Measurements from ENCODE around the gene NUP160. TPM values are rescaled to one million over a fixed set of nuclear protein-coding genes. Genes with fewer than 3 reads are reported as not detected.
"Not testable (repeated sequence)": the region's sequence is repeated elsewhere in the genome, so short reads cannot be mapped to it uniquely, and the experiment has no call there.

The NUP160 gene
- total RNA-seq, 1 donor from 2014 or later = 49.0 TPM

DNA sequence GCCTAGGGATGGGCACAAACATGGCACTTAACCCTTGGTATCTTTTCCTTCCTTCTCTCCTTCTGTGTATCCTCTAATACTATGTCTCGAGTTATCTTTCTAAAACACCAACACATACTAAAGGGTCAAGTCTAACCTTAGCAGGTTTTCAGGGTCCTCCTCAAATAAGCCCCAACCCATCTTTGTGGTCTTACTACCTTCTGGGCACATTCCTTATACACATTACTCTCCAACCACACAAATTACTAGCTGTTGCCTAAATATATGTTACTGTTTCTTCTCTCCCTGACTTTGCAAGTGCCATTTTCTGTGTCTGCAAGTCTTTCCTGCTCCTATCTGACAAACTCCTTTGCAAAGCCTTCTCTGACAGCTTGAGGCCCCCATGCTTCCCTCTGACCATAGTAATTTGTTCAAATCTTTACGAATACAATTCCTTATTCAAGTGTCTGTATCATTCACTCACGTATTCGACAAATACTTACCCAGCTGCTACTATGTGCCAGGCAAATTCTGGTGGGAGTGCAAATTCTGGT lies 15.8 kb upstream of the NUP160 start:
- no peak for DNase-seq (ENCODE audit: low spot score)

DNA sequence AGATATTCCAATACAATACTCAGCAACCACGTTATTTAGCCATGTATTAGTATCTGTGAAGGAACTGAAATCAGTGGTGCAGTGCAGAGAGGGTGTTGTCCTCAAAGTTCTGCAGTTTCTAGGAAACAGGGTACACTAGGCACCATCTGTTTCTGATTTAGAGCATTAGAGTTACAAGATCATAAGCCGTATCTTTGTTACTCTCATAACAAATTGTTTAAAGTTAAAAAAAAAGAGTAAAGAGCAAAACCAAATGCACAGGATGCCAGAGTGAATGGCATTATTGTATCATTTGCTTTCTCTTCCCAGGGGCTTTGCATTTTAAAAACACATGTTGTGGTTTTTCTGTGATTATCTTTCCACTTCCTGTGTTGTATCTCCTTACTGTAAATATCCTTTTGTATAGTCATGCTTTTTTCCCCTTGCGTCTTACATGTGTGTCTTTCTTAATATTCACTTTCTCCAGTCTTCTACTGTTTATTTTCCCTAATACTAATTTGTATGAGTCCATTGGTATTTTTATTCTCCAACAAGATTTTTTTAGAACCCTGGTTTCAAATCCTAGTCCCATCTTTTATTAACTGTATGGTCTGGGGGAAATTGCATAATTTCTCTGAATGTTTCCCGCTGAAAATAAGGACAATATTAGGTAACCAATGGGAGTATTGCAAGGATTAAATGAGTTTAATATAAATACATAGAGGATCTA lies 15.2 kb upstream of the NUP160 start:
- no peak for DNase-seq (ENCODE audit: low spot score)

DNA sequence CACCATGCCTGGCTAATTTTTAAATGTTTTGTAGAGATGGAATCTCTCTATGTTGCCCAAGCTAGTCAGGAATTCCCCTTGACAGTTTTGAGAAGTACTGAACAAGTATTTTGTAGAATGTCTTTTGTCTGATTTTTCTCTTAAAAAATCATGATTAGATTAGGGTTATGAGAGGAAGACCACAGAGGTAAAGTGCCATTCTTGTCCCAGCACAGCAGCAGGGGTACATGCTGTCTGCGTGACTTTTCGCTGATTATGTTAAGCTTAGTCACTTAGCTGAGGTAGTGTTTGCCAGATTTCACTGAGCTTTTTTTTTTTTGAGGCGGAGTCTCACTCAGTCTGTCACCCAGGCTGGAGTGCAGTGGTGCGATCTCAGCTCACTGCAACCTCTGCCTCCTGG lies 13.6 kb upstream of the NUP160 start:
- no peak for DNase-seq (ENCODE audit: low spot score)

DNA sequence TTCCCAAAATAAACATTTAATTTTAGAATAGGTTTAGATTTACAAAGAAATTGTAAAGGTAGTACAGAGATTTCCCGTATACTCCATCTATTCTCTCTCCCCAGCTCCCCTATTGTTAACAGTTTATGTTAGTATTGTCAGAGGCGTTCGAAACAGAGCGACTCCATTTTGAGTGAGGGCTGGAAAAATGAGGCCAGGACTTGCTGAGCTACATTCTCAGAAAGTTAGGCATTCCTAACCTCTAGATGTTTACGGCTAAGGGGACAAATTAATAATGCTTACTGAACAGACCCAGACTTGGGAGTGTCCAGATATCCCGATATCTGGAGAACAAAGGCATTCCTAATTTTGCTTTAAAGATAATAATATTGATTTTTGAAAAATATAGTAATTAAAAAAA lies 12.4 kb upstream of the NUP160 start:
- DNase-seq (ENCODE audit: low spot score) = no peak

DNA sequence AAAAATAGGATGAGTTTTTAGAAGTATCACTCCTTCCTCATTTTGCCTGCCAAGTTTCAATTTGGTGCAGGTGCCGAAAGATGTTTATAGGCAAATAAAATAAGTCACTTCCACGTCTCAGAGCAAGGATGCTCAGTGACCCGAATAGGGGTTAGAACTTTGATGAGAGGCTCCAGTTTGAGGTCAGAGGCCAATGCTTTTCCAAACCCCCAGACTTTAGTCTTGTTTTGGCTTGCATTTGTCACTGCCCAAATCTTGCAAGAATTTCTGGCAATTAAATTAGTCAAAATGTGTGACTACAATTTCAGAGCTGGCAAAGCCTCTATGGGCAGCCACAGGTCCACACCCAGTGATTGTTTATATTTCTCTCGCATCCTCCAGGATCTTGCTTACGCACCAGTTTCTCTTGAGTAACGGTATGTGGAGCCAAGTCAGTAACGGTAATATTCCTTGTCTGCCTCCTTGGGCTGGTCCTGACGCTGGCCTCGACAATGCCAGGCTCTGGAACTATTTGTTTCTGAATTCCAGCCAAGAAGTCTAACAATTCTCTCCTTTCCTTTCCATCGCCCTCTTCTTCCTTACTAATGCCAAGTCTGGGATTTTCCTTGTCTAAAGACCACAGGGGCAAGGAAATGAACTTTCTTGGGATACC lies 9.9 kb upstream of the NUP160 start:
- DNase-seq (ENCODE audit: low spot score) = no peak

DNA sequence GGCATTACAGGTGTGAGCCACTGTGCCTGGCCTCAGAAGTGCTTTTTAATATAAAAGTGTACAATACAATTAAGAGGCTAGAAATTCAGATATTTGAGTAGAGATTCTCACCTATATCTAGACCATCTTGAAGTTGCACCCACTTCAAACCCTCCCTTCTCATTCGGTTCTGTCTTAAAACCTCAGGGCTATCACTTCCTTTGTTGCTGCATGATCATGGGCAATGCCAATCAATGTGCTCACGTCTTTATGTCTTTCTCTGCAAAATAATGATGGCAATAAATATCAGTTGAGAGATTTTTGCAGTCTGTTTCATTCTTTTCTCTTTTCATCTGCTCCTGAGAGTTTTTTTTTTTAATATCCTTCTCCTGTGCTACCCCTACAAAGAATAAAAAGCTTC lies 9.3 kb upstream of the NUP160 start:
- no peak for DNase-seq (ENCODE audit: low spot score)

DNA sequence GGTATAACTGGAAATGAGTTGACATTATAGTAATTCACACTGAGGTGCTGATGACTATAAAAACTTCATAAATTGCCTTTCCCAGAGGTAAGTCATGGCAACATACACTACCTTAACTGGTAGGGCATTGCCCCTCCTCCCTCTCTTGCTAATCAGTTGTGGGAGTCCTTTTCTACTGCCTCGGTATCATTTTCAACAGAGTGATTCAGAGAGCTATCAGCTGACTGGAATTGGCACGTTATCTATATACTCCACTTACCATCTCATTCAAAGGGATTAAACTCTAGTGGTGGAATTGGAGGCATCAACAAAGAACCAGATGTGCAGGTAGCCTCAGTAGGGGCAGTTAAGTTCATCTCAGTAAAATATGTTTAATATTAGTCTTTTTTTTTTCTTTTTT lies 8.0 kb upstream of the NUP160 start:
- no peak for DNase-seq (ENCODE audit: low spot score)

DNA sequence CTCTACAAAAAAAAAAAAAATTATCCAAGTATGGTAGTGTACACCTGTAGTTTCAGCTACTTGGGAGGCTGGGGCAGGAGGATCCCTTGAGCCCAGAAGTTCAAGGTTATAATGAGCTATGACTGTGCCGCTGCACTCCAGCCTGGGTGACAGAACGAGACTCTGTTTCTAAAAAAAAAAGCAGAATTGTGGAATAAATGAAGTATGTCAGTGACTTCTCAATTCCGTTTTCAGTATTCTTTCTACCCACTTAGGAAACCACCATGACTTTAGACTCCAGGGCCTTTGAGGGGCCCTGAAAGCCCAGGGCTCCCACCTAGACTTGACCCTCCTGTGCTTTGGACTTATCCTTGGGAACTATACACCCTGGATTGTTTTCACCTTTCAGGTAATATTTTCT lies 6.5 kb upstream of the NUP160 start:
- no peak for DNase-seq (ENCODE audit: low spot score)

DNA sequence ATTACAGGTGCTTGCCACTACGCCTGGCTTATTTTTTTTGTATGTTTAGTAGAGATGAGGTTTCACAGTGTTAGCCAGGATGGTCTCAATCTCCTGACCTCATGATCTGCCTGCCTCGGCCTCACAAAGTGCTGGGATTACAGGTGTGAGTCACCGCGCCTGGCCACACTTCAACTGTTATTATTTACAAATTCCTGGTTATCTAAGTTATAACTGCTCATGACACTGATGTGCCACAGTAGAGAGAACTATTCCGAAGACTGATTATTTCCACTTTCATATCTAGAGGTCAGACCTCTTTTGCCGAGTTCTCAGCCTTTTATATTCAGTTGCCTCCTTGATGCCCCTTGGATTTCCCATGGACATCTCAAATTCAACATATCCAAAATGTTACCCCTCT lies 3.9 kb upstream of the NUP160 start:
- no peak for DNase-seq (ENCODE audit: low spot score)

DNA sequence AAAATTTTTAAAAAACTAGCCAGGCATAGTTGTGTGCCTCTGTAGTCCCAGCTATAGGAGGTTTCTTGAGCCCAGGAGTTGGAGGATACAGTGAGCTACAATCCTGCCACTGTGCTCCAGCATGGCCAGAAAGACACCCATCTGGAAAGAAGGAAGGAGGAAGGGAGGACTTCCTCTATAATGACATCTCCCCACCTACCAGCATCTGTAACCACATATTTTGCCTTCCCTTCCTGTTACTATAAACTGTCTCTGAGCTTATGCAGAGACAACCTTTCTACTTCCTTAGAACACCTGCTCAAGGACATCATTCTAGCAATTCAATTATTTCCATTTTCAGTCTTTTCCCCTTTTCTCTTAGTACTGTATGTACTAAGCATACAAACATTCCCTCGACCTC lies 2.2 kb upstream of the NUP160 start:
- no peak for DNase-seq (ENCODE audit: low spot score)

DNA sequence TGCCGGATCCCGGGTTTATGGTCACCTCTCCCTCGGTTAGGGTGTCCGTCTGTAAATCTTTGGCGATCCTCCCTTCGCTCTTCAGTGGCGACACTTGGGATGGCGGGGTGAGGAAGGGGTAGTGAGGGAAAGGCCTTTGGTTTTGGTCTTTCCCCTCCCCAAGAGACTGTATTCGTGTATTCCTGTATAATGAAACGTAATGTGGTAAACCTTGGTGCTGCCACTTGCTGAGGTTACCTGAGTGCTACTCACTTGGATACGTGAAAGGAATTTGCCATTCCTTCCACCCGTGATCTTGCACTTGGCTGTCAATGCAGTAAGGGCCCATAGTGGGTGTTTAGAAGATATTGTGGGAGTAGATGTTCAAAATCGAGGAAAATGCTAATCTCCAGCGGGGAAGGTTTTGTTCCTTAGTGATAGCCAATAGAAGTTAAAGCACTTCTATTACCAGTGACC lies 578 bp upstream of the NUP160 start:
- no peak for DNase-seq (ENCODE audit: low spot score)

DNA sequence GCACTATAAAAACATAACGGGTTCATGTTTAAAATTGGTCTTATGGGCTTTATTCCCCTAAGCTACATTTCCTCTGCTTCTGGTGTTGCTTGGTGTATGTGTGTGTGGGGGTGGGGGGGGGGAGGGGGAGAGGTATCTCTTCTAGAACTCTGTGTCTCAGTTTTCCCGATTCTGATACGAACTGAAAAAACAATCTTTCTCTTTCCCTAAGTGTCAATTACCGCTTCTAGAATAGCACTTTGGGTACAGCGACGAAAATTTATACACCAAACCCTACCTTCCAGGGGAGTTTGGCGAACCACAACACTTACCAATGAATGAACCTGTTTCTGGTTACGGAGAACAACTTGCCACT lies 636 bp downstream of the NUP160 start:
- no peak for DNase-seq (ENCODE audit: low spot score)

DNA sequence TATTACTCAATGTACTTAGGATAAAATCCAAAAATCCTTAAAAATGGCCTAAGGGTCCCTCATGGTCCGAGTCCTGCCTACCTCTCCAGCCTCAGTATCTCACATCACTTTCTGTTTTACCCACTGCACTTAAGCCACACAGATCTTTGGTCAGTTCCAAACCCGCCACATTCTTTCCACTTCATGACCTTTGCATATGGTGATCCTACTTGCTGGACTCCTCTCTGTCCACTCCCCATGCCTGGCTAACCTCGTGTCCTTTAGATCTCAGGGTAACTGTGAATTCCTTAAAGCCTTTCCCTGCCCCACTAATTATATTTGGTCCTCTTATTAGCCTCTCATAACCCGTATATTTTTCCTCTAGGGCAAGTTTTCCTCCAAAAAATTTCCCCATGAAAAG lies 1.2 kb downstream of the NUP160 start:
- no peak for DNase-seq (ENCODE audit: low spot score)

DNA sequence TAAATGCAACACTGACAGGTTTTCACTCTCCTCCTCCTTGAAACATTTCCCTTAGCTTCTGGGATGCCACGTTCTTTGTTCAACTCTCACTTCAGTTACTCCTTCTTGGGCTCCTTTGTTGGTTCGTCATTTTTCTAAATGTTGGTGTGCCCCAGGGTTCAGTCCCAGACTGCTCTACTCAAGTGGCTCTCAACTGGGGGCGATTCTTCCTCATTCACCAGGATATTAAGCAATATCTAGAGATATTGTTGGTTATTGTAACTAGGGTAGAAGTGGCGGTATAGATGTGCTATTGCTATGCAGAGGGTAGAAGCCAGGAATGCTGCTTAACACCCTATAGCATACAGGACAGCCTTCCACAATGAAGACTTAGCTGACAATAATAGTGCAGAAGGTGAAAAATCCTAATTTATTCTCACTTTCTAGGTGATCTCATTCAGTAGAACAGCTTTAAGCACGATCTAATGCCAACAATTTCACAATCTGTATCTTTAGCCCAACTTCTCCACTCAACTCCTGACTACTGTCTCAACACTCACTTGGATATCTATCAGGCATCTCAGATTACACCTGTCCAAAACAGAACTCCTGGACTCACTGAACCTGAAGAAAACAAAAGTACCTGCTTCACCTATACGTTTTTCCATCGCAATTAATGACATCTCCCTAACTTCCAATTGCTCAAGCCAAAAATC lies 4.6 kb downstream of the NUP160 start:
- DNase-seq (ENCODE audit: low spot score) = no peak

DNA sequence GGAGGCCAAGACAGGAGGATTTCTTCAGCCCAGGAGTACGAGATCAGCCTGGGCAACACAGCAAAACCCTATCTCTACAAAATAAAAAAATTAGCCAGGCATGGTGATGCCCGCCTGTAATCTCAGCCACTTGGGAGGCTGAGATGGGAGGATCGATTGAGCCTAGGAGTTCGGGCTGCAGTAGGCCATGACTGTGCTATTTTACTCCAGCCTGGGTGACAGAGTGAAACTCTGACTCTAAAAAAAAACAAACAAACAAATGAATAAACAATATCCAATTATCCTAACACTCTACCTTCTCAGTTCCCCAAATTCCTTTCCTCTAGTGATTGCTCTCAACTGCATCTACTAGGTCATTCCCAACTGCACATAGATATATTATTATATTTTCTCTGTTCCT lies 5.4 kb downstream of the NUP160 start:
- DNase-seq (ENCODE audit: low spot score) = no peak

DNA sequence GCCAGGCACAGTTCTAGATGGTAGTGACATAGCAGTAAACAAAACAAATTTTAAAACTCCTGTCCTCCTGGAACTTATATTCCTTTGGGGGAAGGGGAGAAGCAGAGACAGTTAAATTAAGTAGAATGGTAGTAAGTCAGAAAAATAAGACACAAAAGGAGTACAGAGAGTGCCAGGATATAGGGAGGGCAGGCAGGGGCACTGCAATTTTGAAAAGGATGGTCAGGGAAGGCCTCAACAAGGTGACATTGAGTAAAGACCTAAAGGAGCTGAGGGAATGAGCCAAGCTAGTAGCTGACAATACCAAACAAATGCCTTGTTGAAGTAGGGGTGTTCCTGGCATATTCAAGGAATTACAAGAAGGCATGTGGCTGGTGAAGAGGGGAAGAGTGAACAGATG lies 10.2 kb downstream of the NUP160 start:
- DNase-seq (ENCODE audit: low spot score) = no peak

DNA sequence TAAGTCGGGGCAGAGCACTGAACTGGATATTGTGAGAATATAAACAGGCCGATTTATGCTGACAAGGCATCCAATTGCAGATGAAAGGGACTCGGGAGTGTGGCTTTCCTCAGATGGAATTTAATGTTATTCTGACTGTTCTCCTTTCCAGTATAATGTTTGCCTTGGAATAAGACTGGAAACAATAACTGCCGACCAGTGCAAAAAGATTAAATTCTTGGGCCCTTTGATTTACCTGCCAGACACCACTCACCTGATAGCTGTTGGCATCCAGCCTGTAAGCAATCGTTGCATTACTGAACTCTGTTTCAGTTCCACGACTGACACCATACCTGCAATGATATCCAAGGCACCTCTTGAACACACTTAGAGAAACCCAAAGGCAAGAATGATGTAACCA lies 10.9 kb downstream of the NUP160 start:
- DNase-seq (ENCODE audit: low spot score) = no peak

DNA sequence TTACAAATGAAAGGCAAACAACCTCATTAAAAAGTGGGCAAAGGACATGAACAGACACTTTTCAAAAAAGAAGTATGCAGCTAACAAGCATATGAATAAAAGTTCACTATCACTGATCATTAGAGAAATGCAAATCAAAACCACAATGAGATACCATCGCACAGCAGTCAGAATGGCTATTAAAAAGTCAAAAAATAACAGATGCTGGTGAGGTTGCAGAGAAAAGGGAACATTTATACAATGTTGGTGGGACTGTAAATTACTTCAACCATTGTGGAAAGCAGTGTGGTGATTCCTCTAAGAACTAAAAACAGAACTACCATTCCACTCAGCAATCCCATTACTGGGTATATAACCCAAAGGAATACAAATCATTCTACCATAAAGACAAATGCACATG lies 18.1 kb downstream of the NUP160 start:
- DNase-seq (ENCODE audit: low spot score) = not testable (repeated sequence)

DNA sequence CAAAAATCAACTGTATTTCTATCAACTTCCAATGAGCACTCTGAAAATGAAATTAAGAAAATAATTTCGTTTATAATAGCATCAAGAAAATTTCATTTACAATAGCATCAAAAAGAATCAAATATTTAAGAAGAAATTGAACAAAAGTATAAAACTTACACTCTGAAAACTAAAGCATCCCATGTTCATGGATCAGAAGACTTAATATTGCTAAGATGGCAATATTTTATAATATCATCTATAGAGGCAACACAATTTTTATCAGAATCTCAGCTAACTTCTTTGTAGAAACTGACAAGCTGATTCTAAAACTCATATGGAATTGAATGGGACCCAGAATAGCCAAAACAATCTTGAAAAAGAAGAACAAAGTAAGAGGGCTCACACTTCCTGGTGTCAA lies 19.9 kb downstream of the NUP160 start:
- DNase-seq (ENCODE audit: low spot score) = no peak

DNA sequence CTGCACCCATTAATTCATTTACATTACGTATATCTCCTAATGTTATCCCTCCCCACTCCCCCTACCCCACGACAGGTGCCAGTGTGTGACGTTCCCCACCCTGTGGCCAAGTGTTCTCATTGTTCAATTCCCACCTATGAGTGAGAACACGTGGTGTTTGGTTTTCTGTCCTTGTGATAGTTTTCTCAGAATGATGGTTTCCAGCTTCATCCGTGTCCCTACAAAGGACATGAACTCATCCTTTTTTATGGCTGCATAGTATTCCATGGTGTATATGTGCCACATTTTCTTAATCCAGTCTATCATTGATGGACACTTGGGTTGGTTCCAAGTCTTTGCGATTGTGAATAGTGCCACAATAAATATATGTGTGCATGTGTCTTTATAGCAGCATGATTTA lies 25.5 kb downstream of the NUP160 start:
- not testable (repeated sequence) for DNase-seq (ENCODE audit: low spot score)

DNA sequence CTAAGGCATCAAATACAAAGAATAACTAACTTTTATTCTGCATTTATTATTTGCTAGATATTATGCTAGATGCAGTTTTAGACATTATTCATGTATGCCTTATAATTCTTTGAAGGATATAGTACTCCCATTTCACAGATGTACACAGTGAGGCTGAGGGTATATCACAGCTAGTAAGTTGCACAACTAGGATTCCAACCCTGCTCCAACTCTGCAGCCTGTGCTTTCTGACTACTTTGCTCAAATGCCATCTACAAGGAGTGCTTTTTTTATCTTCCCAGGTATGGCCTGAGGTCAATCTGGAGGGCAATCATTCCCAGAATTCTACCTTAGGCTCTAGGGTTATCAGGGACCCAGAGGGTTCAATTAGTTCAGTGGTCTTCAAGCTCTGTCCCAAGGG lies 28.4 kb downstream of the NUP160 start:
- no peak for DNase-seq (ENCODE audit: low spot score)

DNA sequence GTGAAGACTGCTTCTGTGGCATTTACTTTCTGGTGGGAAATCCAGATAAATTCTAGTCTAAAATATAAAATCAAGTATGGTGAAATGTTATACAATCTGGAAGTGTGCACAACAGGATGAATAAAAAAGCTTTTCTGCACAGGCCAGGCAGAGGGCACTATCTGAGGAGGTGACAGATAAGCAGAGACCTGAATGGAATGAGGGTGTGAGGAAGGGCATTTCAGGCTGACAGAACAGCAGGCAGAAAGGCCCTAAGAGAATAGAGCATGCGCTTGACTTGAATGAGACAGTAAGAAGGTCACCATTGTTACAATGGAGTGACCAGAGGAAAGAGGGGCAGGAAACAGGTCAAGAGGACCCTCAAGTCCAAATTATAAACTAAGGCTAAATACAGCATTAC lies 47.4 kb downstream of the NUP160 start:
- DNase-seq (ENCODE audit: low spot score) = no peak

DNA sequence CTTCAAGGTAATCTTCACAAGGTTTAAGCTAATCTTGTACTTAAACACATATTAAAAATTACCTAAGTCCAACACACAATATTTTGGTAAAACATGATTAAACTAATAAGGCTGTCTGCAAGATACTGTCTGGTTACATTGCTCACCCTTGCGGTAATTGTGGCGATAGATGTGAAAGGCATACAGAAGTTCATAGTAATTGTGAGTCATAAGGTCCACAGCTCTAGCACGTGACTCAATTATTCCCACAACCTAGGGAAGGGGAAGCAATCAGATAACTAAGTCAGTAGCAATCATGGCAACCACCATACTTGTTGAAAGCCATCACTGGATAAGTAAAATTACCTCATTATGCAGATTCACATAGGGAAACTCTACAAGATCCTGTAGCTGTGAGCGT lies 50.5 kb downstream of the NUP160 start:
- DNase-seq (ENCODE audit: low spot score) = no peak

Data from ureter (tissue), 1 donor.